ENCODE measurements around the gene MFSD6.

GRCh38 chr2:190501231-190501630 lies 93.1 kb downstream of the MFSD6 start:
- TF ChIP-seq FOXP2 (optimal IDR thresholded peaks at IDR 0.05; ENCODE audit: control extremely low read depth, extremely low read length, insufficient read depth) (no peak), POLR2AphosphoS5 (IDR thresholded peaks at IDR 0.05; ENCODE audit: borderline replicate concordance, low read depth, low read length) (no peak)
